ENCODE results near the gene MANBA.
A peak's percentile ranks its signal among the peaks of the same experiment; 100 is the strongest.

Gene MANBA

DNA sequence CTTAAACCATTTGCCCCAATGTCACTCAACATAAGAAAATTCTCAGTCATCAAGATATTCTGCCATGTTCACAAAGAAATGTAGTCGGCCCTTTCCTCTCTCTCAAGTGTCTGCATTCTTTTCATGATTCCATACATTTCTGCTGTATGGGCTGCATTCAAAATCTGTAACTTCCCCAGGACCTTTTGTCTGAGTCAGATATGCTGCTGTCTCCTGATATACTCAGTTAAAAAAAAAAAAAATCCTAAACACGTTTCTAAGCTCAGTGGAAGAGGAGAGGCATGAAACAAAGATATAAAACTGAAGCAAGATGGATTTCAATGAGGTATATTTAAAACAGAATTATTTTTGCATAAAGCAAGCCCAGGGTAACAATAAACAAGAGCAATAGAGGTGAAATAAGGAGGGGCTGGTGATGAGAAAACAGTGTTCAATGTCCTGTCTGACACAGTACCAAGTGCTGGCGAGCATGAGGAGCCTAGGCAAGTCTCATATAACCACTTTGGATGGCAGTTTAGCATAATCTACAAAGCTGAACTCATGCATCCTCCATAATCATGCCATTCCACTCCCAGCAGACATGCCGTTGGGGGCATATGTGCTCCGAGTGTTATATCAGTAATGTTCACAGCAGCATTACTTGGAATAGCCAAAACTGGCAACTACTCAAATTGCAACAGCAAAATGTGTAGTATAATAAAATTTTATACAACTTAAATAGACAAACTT, 76.7 kb downstream of the MANBA start:
- DNase-seq (ENCODE audit: extremely low read depth in 1 of 2, low read depth in 1 of 2) = no peak

DNA sequence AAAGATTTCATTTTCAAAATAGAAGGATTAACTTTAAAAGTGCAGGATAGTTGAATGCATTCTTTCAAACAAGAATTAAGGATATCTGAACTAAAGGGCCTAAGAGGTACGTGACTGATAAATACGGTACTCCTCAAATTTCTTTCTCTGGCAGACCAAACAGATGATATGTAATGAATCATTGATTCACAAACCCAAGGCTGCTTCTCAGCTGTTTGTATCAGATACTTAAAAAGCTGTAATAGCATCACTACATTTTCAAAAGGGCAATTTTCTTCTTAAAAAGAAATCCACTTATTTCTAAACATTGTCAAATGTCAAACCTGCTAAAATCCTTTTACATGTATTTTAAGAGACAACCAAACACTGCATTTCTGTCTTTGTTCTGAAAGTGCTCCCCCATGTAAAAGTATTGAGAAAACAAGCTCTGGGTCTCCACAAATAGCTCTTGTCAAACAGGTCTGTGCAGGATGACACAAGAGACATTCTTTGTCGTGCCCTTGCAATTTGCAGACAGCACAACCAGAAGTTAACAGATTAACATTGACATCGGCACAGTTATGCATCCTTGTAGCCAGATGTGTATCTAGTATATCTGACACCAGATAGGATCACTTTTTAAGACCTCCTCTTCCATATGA, 82.0 kb downstream of the MANBA start:
- DNase-seq (ENCODE audit: extremely low read depth in 1 of 2, low read depth in 1 of 2) = no peak

DNA sequence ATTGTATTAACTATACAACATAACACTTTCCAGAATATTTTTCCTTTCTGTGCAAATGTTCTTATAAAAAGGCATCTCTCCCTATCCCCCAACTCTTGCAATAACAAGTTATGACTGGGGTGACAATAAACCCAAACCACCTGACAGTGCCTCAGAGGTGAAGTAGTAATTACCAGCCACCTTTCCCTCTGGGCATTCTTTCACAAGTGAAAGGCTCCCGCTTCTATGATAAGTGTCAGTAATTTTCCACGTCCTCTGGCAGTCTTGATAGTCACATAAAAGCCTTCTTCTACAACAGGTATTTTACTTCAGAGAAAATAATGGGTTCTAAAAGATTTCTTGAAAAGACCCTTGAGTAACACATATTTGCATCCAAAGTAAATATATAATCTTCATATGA, 82.7 kb downstream of the MANBA start:
- DNase-seq (ENCODE audit: extremely low read depth in 1 of 2, low read depth in 1 of 2) = no peak

DNA sequence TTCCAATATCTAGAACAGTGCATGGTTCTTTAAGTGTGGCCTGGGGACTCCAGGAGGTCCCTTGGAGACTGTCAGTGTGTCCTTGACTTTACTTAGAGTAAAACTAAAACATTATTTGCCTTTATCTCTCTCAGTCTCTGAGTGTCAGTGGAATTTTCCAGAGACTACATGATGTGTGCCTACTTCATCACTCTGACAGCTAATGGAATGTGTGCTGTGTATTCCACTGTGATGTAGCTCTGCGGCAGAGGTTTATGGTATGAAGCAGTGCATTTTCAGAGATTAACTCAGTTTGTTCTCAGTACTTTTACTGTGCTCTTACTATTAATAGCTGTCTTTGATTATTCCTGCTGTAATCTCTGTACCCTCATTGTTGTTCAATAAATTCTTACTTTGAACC, 85.6 kb downstream of the MANBA start:
- DNase-seq (ENCODE audit: extremely low read depth in 1 of 2, low read depth in 1 of 2) = no peak

DNA sequence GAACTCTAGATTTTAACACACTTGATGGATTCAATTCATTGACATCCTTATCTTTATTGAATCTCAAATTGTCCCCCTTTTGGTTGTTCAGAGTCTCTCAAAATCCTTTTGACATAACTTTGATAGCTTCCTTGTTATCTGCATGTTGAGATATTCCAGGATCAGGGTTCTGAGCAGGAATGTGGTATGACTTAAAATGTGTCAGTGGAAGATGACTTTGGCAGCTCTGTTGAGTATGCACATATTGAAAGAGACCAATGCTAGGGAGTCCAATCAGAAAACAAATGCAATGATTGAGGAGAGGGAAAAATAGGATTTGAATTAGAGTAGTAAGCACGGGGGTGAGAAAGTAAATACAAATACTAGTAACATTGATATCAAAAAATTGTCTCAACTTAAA, 93.8 kb downstream of the MANBA start:
- no peak for DNase-seq (ENCODE audit: extremely low read depth in 1 of 2, low read depth in 1 of 2)

DNA sequence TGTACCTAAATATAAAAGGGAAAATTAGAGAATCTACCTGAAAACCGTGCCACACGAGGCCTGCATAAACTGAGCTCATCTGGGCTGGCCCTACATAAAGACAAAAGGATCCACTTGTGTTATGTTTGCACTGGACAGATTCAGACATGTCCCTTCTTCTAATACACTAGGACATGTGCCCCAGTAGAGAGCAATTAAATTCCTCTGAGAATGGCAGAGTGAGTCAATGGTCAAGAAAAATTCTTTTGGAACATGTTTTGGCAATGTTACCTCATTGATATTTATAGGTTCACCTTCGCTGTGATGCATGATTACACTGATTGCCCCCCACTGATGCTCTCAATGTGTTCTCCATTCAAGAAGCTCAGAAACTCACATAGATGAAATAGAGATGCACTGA, 95.2 kb downstream of the MANBA start:
- no peak for DNase-seq (ENCODE audit: extremely low read depth in 1 of 2, low read depth in 1 of 2)

DNA sequence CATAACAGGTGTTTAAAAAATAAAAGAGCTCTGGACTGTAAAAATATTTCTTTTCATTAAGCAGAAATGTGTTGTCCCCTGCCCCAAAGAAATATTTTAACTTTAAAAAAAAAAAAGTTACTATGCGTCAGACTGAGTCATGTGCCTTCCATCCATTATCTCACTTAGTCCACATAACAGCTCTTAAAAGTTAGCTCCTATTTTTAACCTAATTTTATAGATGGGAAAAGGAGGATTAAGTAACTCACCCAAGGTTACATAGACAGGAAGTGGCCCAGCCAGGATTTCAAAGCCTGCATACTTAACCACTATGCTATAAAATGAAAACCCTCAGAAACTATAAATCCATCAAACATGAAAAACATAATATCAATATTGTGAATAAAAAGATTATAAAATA, 97.7 kb downstream of the MANBA start:
- no peak for DNase-seq (ENCODE audit: extremely low read depth in 1 of 2, low read depth in 1 of 2)

DNA sequence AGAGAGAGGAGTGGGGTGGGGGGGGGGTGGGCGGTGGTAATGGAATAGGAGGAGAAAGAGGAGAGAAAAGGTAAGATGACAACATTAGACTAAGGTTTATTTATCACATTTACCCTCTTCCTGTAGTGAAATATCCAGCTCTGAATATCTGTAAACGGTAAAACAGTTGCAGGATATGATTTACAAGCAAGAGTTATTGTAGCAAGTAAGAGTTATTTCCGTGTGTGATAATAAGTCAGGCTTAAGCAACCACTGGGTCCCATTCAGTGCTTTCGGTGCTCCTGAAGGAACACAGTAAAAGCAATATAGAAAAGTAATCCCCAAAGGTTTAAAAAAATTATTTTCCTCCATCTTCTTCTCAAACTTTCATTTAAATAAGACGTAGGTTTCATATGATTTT, 103.6 kb downstream of the MANBA start:
- DNase-seq (ENCODE audit: extremely low read depth in 1 of 2, low read depth in 1 of 2) = no peak

DNA sequence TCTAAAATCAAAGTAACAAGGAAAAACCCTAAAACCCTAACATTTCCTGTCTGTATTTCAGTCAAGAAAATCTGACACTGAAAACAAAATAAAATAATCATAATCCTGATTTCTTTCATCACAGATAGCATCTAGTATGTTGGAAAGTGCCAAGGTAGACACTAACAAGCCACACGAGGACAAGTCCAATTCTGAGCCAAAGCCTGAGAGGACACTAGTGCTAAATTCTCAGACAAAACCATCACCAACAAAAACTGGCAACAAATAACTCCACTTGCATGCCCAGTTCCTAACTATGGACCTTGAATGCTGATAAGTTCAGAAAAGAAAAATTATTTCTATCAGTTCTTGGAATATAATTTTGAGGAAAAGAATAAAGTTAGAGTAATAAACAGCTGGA, 113.7 kb downstream of the MANBA start:
- DNase-seq (ENCODE audit: extremely low read depth in 1 of 2, low read depth in 1 of 2) = no peak

DNA sequence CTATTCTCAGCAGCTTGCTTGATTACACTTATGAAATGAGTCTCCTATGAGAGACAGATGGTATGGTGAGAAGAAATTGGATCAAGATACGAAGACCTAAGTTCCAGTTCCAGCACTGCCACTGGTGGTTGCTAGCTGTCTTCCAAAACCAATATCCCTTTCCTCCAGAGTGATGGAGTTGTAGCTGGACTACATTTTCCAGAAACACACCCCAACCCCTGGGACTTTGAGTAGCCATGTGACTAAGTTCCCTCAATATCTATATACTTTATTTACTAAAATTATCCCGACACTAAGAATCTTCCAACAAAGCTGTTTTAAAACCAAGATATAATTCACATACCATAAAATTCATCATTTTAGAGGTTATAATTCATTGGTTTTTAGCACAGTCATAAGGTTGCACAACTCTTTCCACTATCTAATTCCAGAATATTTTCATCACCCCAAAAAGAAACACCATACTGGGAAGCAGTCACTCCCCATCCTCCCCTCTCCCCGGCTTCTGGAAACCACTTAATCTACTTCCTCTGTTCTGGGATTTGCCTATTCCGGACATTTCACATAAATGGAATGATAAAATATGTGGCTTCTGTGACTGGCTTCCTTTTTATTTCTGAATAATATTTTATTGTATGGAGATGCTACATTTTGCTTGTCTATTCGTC, 118.0 kb downstream of the MANBA start:
- no peak for DNase-seq (ENCODE audit: extremely low read depth in 1 of 2, low read depth in 1 of 2)

DNA sequence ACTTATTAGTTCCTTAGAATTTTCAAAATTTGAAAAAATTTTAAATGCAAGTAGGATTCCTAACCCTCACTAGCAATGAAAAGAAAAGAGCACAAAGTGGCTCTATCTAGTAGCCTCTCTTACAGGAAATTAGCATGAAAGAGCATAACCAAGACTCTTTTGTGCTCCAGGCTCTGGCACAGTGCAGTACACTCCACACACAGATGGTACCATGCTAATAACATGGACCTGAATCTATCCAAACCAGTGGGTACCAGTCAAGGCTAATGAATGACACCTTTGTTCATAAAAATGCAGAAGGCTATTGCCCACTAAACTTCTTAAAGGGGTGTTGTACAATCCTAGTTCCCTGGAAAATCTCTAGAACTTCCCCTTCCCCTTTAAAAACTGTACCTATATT, 119.0 kb downstream of the MANBA start:
- DNase-seq (ENCODE audit: extremely low read depth in 1 of 2, low read depth in 1 of 2) = no peak

DNA sequence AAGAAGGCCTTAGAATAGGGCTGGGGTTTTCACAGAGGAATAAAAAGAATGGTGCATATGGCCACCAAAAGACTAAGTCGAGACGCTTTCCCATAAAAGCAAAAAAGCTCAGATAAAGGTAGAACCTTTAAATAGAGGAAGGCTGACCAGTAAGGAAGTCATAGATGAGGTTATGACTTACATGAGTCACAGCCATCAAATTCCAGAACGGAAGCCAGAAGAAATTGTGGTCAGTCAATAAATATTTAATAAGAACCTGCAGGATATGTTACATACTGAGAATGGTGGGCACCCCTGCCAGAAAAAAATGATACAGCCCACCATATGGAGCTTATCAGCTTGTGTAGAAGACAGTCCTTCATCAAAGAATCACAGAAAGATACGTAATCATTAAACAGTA, 120.1 kb downstream of the MANBA start:
- no peak for DNase-seq (ENCODE audit: extremely low read depth in 1 of 2, low read depth in 1 of 2)

DNA sequence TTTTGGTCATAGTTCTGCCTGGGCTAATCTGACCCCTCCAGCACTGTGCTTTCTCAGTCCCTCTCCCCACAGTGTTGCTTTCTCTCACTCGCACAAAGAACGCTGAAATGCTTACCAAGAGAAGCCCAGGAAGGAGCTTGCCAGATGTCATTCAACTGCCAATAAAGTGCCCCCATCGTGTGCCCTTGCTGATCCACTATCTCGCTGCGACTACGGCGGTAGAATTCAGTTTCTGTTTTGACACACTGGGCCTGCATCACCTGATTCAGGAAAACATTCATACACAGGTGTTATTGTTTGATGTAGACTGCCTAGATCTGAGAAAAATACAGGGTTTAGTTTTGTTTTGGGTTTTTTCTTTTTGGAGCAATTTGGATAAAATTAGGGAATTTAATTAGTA, 121.2 kb downstream of the MANBA start:
- no peak for DNase-seq (ENCODE audit: extremely low read depth in 1 of 2, low read depth in 1 of 2)

DNA sequence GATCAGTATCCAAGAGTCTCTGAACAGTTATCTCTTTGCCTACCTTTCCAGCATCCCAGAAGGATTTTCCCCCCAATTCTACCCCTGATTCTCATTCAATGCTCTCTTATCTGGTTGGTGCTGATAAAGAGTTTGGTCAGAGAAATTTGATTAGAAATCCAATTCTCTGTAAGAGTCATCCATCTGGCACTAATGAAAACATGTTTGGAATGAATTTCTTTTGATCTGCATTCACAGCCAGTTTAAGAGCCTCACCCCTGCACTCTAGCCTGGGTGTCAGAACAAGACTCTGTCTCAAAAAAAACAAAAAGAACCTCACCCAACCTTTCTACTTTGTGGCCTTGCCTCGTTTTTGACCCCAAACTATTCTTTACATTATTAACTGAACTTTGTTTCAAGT, 122.1 kb downstream of the MANBA start:
- no peak for DNase-seq (ENCODE audit: extremely low read depth in 1 of 2, low read depth in 1 of 2)

DNA sequence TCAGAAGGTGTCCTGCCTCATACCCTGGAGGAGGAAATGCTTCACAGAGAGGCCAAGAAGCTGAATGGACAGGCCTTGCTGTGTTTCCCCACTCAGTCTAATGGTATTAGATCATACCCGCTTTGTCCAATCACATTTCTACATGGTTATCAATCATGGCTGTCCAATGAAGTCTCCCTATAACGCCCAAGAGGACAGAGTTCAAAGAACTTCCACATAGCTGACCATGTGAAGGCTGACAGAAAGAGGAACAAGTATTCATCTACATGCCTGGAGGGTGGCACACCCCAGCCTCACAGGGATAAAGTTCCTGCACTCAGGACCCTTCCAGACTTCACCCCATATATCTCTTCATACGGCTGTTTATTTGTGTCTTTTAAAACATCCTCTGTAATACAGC, 123.4 kb downstream of the MANBA start:
- no peak for DNase-seq (ENCODE audit: extremely low read depth in 1 of 2, low read depth in 1 of 2)

DNA sequence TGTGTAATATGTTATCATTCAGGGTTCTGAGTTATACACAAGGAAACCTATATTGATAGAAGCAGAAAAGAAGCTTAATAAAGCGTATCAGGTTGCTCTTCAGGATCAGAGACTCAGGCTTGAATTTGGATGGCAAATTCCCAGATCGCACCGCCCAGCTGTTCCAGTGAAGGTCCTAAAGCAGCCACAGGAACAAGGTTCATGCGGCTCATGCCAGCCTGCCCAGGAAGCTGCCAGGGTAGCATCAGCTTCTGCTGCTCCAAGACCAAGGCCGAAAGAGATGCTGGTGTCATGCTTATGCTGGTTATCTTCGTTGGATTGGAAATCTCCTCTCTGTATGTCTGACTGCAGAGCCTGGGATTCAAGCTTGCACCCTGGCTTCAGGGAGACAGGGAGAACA, 127.7 kb downstream of the MANBA start:
- DNase-seq (ENCODE audit: extremely low read depth in 1 of 2, low read depth in 1 of 2) = no peak

DNA sequence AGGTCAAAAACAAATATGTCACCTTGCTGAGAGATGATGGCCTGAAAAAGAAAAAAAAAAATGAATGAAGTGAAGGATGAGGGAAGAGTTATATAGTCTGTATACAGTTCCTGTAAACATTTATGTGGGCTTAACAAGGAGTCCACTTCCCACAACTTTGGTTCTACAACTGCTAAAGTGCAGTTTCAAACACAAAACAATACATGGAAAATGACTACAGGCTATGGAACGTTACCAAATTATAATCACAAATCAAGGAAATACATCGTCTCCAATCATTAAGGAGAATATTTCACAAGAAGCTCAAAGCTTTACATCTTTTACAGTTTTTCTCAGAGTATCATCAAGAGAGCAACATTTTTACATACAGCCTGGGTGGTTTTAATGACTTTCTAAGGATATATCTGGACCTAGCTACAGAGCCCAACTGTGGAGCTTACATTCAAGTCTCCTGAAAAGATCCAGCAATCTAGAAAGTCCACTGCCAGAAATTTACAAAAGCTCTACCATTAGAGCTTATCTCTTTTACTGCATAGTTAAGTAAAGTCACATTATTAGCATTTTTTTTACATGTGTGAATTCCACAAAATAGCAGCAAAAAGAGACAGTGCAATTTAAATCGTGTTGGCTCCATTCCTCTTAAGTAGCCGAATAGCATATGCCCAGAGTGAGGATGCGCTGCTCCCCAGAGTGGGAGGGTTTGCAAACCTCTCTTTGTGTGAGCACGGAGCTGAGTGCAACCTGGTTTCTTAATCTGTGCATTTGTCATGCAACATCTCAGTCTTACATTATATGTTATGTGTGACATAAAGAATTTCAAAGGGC, 128.3 kb downstream of the MANBA start:
- no peak for DNase-seq (ENCODE audit: extremely low read depth in 1 of 2, low read depth in 1 of 2)

DNA sequence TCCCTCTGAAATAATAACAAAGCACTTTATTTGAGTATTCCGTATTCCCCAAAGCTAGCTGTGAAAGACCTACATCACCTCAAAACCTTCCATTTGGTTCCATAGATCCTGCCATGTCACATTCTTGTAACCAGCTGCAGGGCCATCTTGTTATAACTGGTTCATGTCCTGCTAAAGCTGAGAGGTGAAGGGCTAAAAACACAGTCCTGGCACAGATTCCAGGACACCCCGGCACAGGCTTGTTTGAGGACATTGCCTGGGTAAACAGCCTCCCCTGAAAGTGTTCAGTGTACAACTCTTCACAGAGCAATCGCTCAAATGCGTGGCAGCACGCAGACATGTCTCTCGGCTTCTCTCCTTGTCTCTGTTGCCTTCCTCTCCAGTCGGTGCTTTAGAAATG, 129.2 kb downstream of the MANBA start:
- no peak for DNase-seq (ENCODE audit: extremely low read depth in 1 of 2, low read depth in 1 of 2)

DNA sequence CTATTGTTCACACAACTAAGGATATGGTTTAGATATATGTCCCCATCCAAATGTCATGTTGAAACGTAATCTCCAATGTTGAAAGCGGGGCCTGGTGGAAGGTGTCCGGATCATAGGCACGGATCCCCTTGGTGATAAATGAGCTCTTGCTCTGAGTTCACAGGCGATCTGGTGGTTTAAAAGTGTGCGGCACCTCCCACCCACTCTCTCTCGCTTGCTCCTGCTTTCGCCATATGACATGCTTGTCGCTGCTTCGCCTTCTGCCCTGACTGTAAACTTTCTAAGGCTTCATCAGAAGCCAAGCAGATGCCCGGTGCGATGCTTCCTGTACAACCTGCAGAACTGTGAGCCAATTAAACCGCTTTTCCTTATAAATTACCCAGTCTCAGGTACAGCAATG, 131.1 kb downstream of the MANBA start:
- DNase-seq (ENCODE audit: extremely low read depth in 1 of 2, low read depth in 1 of 2) = no peak

DNA sequence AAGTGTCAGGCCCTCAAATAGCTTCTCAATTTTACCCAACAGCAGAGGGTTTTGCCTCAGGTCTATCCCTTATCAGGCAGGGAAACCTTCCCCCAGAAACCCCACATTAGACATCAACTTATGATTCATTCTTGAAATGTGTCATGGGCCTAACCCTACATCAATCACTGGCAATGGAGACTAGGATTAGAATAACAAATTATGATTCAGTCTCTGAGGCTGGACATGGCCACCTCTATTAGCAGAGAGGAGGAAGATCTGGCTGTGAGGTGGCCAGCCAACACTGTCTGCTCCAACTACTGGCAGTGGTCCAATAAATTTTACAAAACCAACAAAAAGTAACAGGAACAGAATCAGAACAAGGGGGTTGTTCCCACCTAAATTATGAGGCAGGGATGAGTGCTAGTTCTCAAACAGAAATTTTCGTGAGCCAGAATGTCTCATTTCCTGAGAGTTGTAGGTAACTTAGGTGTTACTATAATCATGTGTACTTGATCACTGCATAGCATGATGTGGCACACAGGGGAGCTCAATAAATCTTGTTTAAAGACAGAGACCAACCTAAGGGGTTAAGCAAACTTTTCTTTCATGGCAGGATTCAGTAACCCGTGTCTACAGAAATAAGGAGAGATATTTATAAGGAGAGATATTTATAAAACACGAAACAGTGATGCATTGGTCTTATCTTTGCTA, 132.8 kb downstream of the MANBA start:
- peak in 1 of 2 donors; percentile 29 for DNase-seq (ENCODE audit: extremely low read depth in 1 of 2, low read depth in 1 of 2)

All from stimulated activated CD8-positive, alpha-beta memory T cell treated with anti-CD3 and anti-CD28 coated beads, Interleukin-7, amount 100 ng/mL, for 48 hours (primary cell).